Esophagus squamous epithelium (tissue), 4 donors: Measurements from ENCODE around the gene RBFA.

Experiments used
- POLR2A ChIP-seq, 4 donors: fragments of 450-650 bp; IDR thresholded peaks; one replicate each; pipeline ENCODE4 v1.6.1; 2017; ENCODE audit warnings: antibody characterized with exemption in 4 of 4, mild to moderate bottlenecking in 4 of 4, moderate library complexity in 3 of 4
- TF ChIP-seq, protein P1 (sequence below), 6 experiments: fragments of 450-650 bp in 4 of 6; fragments of 200-600 bp in 2 of 6; sonication (generic) in 2 of 6; IDR thresholded peaks; one replicate each; pipeline ENCODE4 v1.5.1; 2016 to 2019; ENCODE audit warnings: antibody characterized with exemption in 6 of 6, mild to moderate bottlenecking in 4 of 6, moderate library complexity in 4 of 6

DNA sequence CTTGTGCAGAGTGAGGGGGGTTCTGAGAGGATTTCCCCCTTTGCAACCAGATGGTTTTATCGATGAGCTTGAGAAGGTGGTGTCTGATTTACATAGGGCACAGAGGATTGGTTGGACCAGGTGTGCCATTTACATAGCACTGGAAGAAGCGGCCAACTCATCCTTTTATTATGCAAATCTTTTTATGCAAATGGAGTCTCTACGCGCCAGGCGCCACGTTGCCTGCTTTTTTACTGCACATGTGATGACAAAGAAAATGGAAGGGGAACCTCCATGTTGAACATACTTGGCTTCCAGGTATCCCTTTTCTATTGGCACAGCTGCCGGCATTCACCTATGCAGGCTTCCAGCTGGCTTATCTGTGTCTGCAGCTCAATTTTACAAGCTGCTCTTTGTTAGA lies 27.5 kb upstream of the RBFA start:
- TF ChIP-seq, protein P1, sequence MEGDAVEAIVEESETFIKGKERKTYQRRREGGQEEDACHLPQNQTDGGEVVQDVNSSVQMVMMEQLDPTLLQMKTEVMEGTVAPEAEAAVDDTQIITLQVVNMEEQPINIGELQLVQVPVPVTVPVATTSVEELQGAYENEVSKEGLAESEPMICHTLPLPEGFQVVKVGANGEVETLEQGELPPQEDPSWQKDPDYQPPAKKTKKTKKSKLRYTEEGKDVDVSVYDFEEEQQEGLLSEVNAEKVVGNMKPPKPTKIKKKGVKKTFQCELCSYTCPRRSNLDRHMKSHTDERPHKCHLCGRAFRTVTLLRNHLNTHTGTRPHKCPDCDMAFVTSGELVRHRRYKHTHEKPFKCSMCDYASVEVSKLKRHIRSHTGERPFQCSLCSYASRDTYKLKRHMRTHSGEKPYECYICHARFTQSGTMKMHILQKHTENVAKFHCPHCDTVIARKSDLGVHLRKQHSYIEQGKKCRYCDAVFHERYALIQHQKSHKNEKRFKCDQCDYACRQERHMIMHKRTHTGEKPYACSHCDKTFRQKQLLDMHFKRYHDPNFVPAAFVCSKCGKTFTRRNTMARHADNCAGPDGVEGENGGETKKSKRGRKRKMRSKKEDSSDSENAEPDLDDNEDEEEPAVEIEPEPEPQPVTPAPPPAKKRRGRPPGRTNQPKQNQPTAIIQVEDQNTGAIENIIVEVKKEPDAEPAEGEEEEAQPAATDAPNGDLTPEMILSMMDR (IDR thresholded peaks at IDR 0.05): no peak
- TF ChIP-seq POLR2A (IDR thresholded peaks at IDR 0.05): no peak
